Measurements from ENCODE around the gene PTCH1.

PTCH1 gene

DNA sequence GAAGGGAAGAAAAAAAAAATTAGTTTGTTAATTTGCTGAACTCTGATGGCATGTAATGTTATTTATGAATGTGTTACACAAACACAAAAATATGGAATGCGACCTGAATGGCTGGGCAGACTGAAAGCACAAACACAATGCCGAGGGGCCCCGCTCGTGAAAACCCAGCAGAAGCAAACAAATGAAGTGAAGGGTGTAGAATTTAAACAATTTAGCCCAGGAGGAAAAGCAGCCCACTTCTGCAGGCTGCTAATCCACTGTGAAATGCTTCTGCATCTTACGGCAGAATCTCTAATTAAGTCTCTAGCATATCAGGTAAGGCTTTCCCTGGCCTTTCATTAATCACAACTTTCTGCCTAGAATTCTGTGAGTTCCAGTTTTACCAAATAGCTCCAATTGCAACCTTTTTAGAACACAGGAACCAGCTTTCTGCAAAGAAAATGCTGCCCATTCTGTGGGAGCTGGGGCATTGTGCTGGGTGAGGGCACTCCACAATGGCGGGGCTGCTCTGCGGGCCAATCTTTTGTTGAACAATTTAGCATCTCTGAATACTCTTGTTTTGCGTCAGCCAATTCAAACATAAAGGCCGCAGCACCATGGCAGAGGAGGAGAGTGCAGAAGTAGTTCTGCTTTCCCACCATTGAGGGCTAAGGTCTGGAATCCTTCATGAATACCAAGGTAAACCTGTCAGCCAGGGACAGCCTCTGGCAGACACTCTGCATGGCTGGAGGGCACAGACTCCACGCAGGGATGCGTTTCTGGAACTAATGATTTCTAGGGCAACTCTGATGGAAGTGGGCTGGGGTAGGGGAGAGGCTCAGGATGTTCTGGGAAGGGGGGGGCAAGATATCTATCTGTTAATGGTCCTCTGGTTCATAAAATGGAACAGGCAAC is 66.4 kb downstream of the PTCH1 start:
- DNase-seq = no peak
- TF ChIP-seq, protein P1, sequence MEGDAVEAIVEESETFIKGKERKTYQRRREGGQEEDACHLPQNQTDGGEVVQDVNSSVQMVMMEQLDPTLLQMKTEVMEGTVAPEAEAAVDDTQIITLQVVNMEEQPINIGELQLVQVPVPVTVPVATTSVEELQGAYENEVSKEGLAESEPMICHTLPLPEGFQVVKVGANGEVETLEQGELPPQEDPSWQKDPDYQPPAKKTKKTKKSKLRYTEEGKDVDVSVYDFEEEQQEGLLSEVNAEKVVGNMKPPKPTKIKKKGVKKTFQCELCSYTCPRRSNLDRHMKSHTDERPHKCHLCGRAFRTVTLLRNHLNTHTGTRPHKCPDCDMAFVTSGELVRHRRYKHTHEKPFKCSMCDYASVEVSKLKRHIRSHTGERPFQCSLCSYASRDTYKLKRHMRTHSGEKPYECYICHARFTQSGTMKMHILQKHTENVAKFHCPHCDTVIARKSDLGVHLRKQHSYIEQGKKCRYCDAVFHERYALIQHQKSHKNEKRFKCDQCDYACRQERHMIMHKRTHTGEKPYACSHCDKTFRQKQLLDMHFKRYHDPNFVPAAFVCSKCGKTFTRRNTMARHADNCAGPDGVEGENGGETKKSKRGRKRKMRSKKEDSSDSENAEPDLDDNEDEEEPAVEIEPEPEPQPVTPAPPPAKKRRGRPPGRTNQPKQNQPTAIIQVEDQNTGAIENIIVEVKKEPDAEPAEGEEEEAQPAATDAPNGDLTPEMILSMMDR (IDR thresholded peaks at IDR 0.05) = no peak

GRCh38 chr9:95449016-95449415 is 67.8 kb downstream of the PTCH1 start:
- TF ChIP-seq, protein P1 (IDR thresholded peaks at IDR 0.05) = no peak
- Mint-ChIP-seq H3K9me3 (no peaks in the 10 kb centered on the region), H3K27ac (peak overlapping the region; percentile 63), H3K27me3 (ENCODE audit: low read depth, poor library complexity) (no peaks in the 10 kb centered on the region), H3K4me3 (peak overlapping the region; percentile 30), H3K36me3 (ENCODE audit: low read depth) (peaks cover 67% of the 10 kb centered on the region), H3K4me1 (peaks cover 61% of the 10 kb centered on the region)
- DNase-seq = no peak

More for the DNA sequence above, 66.4 kb downstream of the PTCH1 start:
- H3K27me3 Mint-ChIP-seq (ENCODE audit: low read depth, poor library complexity) = no peaks in the 10 kb centered on the region
- peak overlapping the region; percentile 39 for H3K27ac Mint-ChIP-seq
- H3K9me3 Mint-ChIP-seq = no peaks in the 10 kb centered on the region
- peaks cover 61% of the 10 kb centered on the region for H3K4me1 Mint-ChIP-seq
- H3K4me3 Mint-ChIP-seq = no peak overlapping the region
- H3K36me3 Mint-ChIP-seq (ENCODE audit: low read depth) = peaks cover 73% of the 10 kb centered on the region

- H3K9me3 Mint-ChIP-seq = no peaks in the 10 kb centered on the region
- peaks cover 56% of the 10 kb centered on the region for H3K4me1 Mint-ChIP-seq
- H3K36me3 Mint-ChIP-seq (ENCODE audit: low read depth) = peaks cover 55% of the 10 kb centered on the region
- peak; percentile 31 for DNase-seq
- H3K27me3 Mint-ChIP-seq (ENCODE audit: low read depth, poor library complexity) = no peaks in the 10 kb centered on the region
- peak overlapping the region; percentile 63 for H3K27ac Mint-ChIP-seq
- peak overlapping the region; percentile 7 for H3K4me3 Mint-ChIP-seq
- TF ChIP-seq, protein P1 (IDR thresholded peaks at IDR 0.05) = no peak
Observed at GRCh38 chr9:95447660-95448420, 68.9 kb downstream of the PTCH1 start.

DNA sequence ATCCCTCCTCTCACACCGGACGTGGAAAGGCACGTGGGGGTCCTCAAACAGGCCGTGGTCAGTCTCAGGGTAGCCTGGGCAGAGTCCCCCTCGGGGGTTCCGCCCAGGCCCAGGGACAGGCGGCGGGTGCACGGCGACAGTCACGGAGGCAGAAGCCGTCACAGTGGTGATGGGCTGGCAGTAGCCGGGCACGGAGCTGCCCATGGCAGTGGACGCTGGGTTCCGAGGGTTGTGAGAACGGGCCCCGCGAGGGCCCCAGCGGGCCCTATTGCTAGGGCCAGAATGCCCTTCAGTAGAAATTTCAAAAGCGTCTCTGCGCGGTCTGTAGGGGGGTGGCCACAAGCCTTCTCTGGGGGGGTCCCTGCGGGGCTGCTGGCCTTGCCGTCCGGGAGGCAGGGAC is 69.8 kb downstream of the PTCH1 start:
- H3K4me3 Mint-ChIP-seq = no peak overlapping the region

DNA sequence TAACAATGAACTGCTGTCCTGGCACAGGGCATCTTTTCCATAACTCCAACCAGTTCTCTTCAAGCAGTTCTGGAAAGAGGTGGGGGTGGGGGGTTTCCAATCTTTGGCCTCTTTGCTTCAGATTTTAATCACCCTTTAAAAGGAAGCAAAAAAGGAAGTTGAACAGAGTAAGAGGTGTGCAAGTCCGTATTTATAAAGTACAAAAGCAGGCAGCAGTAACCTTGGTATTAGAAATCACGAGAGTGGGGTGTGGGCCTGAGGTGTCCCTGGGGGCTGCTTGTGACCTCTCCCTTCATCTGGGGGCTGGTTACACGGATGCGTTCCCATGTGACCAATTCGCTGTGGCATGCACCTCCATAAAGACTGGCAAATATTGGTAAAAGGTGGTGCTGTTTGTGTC is 70.5 kb downstream of the PTCH1 start:
- DNase-seq = no peak
- TF ChIP-seq, protein P1 (IDR thresholded peaks at IDR 0.05) = no peak
- Mint-ChIP-seq H3K27me3 (ENCODE audit: low read depth, poor library complexity) (no peaks in the 10 kb centered on the region), H3K4me3 (no peak overlapping the region), H3K9me3 (no peaks in the 10 kb centered on the region), H3K36me3 (ENCODE audit: low read depth) (peaks cover 45% of the 10 kb centered on the region), H3K4me1 (peaks cover 50% of the 10 kb centered on the region), H3K27ac (peak overlapping the region; percentile 77)

More for the DNA sequence above, 69.8 kb downstream of the PTCH1 start:
- no peaks in the 10 kb centered on the region for H3K27me3 Mint-ChIP-seq (ENCODE audit: low read depth, poor library complexity)
- peaks cover 51% of the 10 kb centered on the region for H3K4me1 Mint-ChIP-seq
- no peak overlapping the region for H3K27ac Mint-ChIP-seq
- TF ChIP-seq, protein P1 (IDR thresholded peaks at IDR 0.05) = no peak
- no peaks in the 10 kb centered on the region for H3K9me3 Mint-ChIP-seq
- H3K36me3 Mint-ChIP-seq (ENCODE audit: low read depth) = peaks cover 47% of the 10 kb centered on the region
- DNase-seq = no peak

Data from nephron progenitor cell (in vitro differentiated cells).